ENCODE results near the gene MT1B. TPM values are rescaled to one million over a fixed set of nuclear protein-coding genes. Genes with fewer than 3 reads are reported as not detected.
A peak's percentile ranks its signal among the peaks of the same experiment; 100 is the strongest.

The MT1B gene
- total and polyA plus RNA-seq, 2 of the 13 experiments (the other 11 are each of a cell fraction or from before 2014, with no cell fraction given): 0.89 TPM; not detected in 1

DNA sequence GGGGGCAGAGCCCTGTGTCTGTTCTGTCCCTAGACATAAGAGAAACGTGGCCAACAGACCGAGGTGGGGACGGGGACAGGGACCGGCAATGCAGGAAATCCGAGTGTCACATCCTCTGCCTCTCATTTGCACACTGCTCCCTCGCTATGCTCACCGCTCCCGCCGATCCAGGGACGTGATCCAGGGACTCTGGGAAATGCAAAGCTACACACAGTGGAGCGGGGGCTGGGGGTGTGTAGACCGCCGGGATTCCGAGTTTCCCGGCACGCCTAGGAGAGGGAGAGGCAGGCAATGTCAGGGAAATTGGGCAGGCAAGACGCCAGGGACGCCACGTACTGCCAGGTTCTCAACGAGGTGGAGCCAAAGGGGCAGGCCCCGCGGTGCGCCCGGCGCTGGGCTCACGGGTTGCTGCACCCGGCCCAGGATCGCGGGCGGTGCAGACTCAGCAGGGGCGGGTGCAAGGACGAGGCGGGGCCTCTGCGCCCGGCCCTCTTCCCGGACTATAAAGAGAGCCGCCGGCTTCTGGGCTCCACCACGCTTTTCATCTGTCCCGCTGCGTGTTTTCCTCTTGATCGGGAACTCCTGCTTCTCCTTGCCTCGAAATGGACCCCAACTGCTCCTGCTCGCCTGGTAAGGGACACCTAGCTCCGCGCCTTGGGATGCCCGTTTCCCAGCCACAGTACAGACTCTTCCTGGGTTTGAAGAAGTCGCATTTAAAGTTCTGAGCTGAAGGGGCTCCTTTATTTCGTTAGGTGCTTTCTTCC, 30.4 kb downstream of the MT1B start, which contains the start of gene MT1X (continued):
- TF ChIP-seq, protein P1, sequence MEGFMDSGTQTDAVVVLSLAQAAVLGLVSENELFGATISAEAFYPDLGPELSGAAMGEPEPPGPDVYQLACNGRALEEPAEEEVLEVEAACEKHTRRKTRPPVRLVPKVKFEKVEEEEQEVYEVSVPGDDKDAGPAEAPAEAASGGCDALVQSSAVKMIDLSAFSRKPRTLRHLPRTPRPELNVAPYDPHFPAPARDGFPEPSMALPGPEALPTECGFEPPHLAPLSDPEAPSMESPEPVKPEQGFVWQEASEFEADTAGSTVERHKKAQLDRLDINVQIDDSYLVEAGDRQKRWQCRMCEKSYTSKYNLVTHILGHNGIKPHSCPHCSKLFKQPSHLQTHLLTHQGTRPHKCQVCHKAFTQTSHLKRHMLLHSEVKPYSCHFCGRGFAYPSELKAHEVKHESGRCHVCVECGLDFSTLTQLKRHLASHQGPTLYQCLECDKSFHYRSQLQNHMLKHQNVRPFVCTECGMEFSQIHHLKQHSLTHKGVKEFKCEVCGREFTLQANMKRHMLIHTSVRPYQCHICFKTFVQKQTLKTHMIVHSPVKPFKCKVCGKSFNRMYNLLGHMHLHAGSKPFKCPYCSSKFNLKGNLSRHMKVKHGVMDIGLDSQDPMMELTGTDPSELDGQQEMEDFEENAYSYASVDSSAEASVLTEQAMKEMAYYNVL (CRISPR knock-in tag; IDR thresholded peaks at IDR 0.05; ENCODE audit: borderline replicate concordance): peak; percentile 85
- TF ChIP-seq SALL2 (CRISPR knock-in tag; IDR thresholded peaks at IDR 0.05) (no peak), NR1H2 (CRISPR knock-in tag; IDR thresholded peaks at IDR 0.05; ENCODE audit: borderline replicate concordance, low read depth) (no peak), ZNF160 (CRISPR knock-in tag; IDR thresholded peaks at IDR 0.05) (no peak; the same call in 1 of the 2 replicates), MIER3 (CRISPR knock-in tag; IDR thresholded peaks at IDR 0.05; ENCODE audit: borderline replicate concordance) (no peak; the same call in 1 of the 2 replicates), ZFP1 (CRISPR knock-in tag; IDR thresholded peaks at IDR 0.05) (0 out of 2 replicates have a peak, but pooled peaks have one; percentile 66), ZNF607 (CRISPR knock-in tag; IDR thresholded peaks at IDR 0.05; ENCODE audit: borderline replicate concordance) (no peak), ZNF7 (CRISPR knock-in tag; IDR thresholded peaks at IDR 0.05) (no peak), ZC3H13 (CRISPR knock-in tag; IDR thresholded peaks at IDR 0.05) (no peak), MED8 (CRISPR knock-in tag; IDR thresholded peaks at IDR 0.05; ENCODE audit: insufficient replicate concordance) (peak; percentile 75), GTF2F1 (IDR thresholded peaks at IDR 0.05; ENCODE audit: low read length) (no peak), ISX (CRISPR knock-in tag; conservative IDR thresholded peaks at IDR 0.05) (no peak)
- TF ChIP-seq, protein P2, sequence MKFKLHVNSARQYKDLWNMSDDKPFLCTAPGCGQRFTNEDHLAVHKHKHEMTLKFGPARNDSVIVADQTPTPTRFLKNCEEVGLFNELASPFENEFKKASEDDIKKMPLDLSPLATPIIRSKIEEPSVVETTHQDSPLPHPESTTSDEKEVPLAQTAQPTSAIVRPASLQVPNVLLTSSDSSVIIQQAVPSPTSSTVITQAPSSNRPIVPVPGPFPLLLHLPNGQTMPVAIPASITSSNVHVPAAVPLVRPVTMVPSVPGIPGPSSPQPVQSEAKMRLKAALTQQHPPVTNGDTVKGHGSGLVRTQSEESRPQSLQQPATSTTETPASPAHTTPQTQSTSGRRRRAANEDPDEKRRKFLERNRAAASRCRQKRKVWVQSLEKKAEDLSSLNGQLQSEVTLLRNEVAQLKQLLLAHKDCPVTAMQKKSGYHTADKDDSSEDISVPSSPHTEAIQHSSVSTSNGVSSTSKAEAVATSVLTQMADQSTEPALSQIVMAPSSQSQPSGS (CRISPR knock-in tag; IDR thresholded peaks at IDR 0.05): peak; percentile 41; the same call in 1 of the 2 replicates
- TF ChIP-seq, protein P3, sequence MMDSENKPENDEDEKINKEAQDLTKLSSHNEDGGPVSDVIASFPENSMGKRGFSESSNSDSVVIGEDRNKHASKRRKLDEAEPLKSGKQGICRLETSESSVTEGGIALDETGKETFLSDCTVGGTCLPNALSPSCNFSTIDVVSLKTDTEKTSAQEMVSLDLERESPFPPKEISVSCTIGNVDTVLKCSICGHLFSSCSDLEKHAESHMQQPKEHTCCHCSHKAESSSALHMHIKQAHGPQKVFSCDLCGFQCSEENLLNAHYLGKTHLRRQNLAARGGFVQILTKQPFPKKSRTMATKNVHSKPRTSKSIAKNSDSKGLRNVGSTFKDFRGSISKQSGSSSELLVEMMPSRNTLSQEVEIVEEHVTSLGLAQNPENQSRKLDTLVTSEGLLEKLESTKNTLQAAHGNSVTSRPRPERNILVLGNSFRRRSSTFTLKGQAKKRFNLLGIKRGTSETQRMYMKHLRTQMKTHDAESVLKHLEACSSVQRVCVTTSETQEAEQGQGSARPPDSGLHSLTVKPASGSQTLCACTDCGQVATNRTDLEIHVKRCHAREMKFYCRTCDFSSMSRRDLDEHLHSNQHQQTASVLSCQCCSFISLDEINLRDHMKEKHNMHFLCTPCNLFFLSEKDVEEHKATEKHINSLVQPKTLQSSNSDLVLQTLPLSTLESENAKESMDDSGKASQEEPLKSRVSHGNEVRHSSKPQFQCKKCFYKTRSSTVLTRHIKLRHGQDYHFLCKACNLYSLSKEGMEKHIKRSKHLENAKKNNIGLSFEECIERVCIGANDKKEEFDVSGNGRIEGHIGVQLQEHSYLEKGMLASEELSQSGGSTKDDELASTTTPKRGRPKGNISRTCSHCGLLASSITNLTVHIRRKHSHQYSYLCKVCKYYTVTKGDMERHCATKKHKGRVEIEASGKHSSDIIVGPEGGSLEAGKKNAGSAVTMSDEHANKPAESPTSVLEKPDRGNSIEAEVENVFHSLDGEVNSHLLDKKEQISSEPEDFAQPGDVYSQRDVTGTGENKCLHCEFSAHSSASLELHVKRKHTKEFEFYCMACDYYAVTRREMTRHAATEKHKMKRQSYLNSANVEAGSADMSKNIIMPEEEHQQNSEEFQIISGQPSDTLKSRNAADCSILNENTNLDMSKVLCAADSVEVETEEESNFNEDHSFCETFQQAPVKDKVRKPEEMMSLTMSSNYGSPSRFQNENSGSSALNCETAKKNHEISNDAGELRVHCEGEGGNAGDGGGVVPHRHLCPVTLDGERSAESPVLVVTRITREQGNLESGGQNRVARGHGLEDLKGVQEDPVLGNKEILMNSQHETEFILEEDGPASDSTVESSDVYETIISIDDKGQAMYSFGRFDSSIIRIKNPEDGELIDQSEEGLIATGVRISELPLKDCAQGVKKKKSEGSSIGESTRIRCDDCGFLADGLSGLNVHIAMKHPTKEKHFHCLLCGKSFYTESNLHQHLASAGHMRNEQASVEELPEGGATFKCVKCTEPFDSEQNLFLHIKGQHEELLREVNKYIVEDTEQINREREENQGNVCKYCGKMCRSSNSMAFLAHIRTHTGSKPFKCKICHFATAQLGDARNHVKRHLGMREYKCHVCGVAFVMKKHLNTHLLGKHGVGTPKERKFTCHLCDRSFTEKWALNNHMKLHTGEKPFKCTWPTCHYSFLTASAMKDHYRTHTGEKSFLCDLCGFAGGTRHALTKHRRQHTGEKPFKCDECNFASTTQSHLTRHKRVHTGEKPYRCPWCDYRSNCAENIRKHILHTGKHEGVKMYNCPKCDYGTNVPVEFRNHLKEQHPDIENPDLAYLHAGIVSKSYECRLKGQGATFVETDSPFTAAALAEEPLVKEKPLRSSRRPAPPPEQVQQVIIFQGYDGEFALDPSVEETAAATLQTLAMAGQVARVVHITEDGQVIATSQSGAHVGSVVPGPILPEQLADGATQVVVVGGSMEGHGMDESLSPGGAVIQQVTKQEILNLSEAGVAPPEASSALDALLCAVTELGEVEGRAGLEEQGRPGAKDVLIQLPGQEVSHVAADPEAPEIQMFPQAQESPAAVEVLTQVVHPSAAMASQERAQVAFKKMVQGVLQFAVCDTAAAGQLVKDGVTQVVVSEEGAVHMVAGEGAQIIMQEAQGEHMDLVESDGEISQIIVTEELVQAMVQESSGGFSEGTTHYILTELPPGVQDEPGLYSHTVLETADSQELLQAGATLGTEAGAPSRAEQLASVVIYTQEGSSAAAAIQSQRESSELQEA (CRISPR knock-in tag; IDR thresholded peaks at IDR 0.05; ENCODE audit: not compliant biosample characterization): no peak
- TF ChIP-seq, protein P4, sequence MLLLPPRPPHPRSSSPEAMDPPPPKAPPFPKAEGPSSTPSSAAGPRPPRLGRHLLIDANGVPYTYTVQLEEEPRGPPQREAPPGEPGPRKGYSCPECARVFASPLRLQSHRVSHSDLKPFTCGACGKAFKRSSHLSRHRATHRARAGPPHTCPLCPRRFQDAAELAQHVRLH (CRISPR knock-in tag; IDR thresholded peaks at IDR 0.05; ENCODE audit: borderline replicate concordance, low read depth): peak; percentile 95
